ENCODE data around the gene BTBD6. TPM values are rescaled to one million over a fixed set of nuclear protein-coding genes. Genes with fewer than 3 reads are reported as not detected.

Gene BTBD6
- total and polyA plus RNA-seq, 5 experiments from 2014 or later, result 5.5 to 42.8 (median 15.6) TPM

DNA sequence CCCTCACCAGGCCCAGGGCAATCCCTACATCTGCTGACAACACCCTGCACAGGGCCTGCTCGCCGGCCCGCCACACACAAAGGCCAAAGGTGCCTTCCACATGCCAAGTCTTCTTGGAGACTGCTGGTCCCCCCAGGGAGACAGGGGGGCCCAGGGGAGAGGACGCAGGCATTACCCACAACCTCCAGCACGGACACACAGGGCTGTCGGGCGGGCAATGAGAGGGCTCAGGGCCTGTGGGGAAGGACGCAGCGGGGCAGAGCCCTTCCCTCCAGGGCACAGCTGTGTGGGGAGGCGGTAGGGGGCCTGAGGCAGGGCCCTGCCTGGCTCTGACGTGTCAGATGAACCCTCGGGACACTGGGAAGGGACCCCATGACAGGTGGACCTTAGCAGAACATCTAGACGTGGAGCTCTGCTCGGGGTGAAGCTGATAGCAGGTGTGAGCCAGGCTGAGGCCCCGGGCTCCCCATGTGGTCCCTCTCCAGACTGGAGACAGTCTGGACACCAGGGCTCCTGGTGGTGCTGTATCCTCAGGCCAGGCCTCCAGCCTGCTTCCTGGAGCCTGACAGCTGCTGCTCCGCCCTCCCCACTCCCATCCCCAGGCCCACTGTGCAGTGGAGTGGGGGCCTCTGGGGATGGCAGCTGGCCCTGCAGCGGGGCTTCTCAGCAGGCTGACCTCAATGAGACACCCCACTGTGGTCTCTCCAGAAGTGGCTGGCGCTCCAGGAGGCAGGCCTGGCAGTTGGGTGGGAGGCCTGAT lies 35.6 kb upstream of the BTBD6 start:
- H3K9me3 Mint-ChIP-seq, result no peaks in the 10 kb centered on the region
- DNase-seq (no peak), ATAC-seq (no peak)
- POLR2A ChIA-PET, result interaction anchor here (0.5 kb wide), 1 partner anchor 84 kb away, joined by 4 read pairs; no protein-coding TSS in a partner anchor
- peaks cover 0 to 6% (median 1%) of the 10 kb centered on the region in 4 donors for H3K4me1 Mint-ChIP-seq
- peaks cover 0 to 31% (median 2%) of the 10 kb centered on the region in 3 donors for H3K36me3 Mint-ChIP-seq
- H3K27me3 Mint-ChIP-seq, result no peaks in the 10 kb centered on the region
- no peak overlapping the region for H3K4me3 Mint-ChIP-seq
- no peak overlapping the region for H3K27ac Mint-ChIP-seq

DNA sequence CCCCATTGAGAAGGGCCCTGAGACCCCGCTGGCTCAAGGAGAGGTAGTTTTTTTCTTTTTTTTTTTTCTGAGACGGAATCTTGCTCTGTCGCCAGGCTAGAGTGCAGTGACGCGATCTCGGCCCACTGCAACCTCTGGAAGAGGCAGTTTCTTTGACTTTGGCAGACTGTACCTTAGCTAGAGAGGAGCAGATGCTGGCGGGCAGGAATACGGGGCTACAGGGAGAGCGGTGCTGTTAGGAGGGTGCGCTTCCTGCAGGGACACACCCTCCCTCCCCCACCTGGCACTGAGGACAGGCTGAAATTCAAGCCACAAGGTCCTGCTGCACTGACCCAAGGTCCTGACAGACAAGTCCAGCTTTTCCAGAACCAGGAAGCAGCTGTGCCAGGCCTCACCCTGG lies 35.0 kb upstream of the BTBD6 start:
- peaks cover 0 to 6% (median 1%) of the 10 kb centered on the region in 4 donors for H3K4me1 Mint-ChIP-seq
- peaks cover 0 to 34% (median 3%) of the 10 kb centered on the region in 3 donors for H3K36me3 Mint-ChIP-seq
- H3K4me3 Mint-ChIP-seq, result no peak overlapping the region
- POLR2A ChIA-PET, result no interaction called here
- no peak for DNase-seq
- no peaks in the 10 kb centered on the region for H3K9me3 Mint-ChIP-seq
- H3K27me3 Mint-ChIP-seq, result no peaks in the 10 kb centered on the region
- peak overlapping the region in 1 of 10 donors; percentile 50 for H3K27ac Mint-ChIP-seq
- no peak for ATAC-seq

DNA sequence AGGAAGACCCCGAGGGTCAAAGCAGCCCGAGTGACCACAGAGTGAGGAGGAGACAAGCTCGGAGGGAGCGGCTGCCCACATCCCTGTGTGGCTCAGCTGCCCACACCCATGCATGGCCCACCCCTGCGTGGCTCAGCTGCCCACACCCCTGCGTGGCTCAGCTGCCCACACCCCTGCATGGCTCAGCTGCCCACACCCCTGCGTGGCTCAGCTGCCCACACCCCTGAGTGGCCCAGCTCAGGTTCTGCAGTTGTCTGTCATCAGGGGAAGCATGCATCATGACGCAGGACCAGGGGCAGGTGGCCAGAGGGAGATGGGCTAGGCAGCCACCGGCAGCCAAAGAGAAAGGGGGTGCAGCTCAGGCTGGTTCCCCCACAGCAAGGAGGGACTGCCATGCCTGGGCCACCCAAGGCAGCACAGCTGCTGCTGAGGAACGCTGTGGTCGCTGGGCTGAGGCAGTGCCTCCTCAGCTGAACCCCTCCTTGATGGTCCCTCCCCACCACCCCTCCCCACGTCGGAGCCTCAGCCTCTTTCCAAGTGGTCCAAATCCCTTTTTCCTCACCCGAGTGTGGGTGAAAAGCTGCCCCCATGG lies 33.9 kb upstream of the BTBD6 start:
- Mint-ChIP-seq H3K27ac (no peak overlapping the region), H3K27me3 (no peaks in the 10 kb centered on the region), H3K4me3 (no peak overlapping the region), H3K36me3 (peaks cover 0 to 38% (median 4%) of the 10 kb centered on the region in 3 donors), H3K4me1 (peaks cover 0 to 4% (median 1%) of the 10 kb centered on the region in 4 donors), H3K9me3 (no peaks in the 10 kb centered on the region)
- ATAC-seq, result no peak
- DNase-seq, result no peak
- POLR2A ChIA-PET, result no interaction called here

DNA sequence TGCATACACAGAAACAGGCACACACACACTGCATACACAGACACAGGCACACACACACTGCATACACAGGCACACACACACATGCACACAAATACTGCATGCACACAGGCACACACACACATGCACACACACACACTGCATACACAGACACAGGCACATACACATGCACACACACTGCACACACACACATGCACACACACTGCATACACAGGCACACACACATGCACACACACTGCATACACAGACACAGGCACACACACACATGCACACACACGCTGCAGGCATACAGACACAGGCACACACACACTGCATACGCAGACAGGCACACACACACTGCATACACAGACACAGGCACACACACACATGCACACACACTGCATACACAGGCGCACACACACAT lies 32.7 kb upstream of the BTBD6 start:
- DNase-seq, result no peak
- Mint-ChIP-seq H3K36me3 (peaks cover 0 to 39% (median 6%) of the 10 kb centered on the region in 3 donors), H3K27me3 (no peaks in the 10 kb centered on the region), H3K27ac (no peak overlapping the region), H3K9me3 (no peaks in the 10 kb centered on the region), H3K4me3 (no peak overlapping the region), H3K4me1 (peaks cover 0 to 4% (median 1%) of the 10 kb centered on the region in 4 donors)
- ATAC-seq, result no peak
- POLR2A ChIA-PET, result no interaction called here

DNA sequence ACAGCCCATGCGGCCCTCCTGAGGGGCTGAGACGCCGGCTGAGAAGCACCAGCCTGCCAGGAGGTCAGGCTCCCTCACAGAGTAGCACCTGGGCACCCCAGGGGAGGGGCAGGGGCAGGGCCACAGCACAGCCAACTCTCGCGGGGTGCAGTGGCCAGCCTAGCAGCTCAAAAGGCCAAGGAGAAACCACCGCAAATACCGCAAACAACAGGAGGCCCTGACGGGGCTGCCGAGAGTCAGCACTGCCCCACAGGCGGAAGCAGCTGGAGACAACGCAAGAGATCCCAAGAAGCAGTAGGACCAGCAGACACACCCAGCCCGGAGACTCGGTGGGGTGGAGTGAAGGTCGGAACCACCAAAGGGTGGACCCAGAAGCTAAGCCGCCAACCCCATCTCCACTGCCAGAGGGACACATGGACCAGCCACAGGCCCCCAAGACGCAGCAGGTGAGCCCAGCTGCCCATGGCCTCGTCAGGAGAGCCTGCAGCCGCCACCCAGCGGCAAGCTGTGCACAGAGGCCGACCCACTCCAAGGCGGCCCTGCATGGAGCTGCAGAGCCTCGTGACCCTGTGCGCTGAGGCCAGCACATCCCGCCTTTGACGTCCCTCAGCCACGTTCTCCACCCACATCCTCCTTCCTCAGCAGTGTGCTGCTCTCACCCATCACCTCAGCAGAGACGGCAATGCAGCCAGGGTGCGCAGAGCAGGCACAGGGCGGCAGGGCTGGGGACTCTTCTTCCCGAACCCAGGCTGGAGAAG lies 31.7 kb upstream of the BTBD6 start:
- Mint-ChIP-seq H3K27ac (no peak overlapping the region), H3K36me3 (peaks cover 0 to 40% (median 6%) of the 10 kb centered on the region in 3 donors), H3K4me1 (peaks cover 0 to 4% (median 1%) of the 10 kb centered on the region in 4 donors), H3K4me3 (no peak overlapping the region), H3K27me3 (no peaks in the 10 kb centered on the region), H3K9me3 (no peaks in the 10 kb centered on the region)
- DNase-seq (no peak), ATAC-seq (no peak)
- POLR2A ChIA-PET, result no interaction called here

DNA sequence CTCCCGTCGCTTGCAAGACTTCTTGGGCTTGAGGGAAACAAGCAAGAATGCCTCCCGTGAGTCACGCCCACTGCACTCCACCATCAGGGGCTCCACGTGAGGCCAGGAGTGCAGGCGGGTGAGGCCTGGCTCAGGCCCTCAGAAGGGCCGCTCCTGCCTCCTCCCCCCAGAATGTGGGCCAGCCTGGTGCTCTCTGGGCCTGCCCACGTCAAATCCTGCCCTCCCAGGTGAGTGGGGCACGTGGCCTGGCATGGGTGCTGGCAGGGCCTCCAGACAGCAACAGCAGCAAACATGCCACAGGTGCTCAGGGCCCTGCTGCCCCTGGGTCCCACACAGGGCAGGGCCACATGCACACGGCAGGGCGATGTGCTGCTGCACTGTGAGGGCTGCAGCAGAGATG lies 30.6 kb upstream of the BTBD6 start:
- Mint-ChIP-seq H3K4me1 (peaks cover 0 to 4% (median 1%) of the 10 kb centered on the region in 4 donors), H3K27me3 (no peaks in the 10 kb centered on the region), H3K36me3 (peaks cover 0 to 42% (median 4%) of the 10 kb centered on the region in 3 donors), H3K4me3 (no peak overlapping the region), H3K9me3 (no peaks in the 10 kb centered on the region), H3K27ac (peak overlapping the region in 1 of 10 donors; percentile 65)
- no peak for ATAC-seq
- POLR2A ChIA-PET, result no interaction called here
- no peak for DNase-seq

GRCh38 chr14:105218611-105219010 lies 29.7 kb upstream of the BTBD6 start:
- Mint-ChIP-seq H3K4me3 (no peak overlapping the region), H3K4me1 (peaks cover 0 to 4% (median 1%) of the 10 kb centered on the region in 4 donors), H3K27me3 (no peaks in the 10 kb centered on the region), H3K9me3 (no peaks in the 10 kb centered on the region), H3K27ac (no peak overlapping the region), H3K36me3 (peaks cover 0 to 50% (median 4%) of the 10 kb centered on the region in 3 donors)
- no peak for DNase-seq
- no peak for ATAC-seq
- POLR2A ChIA-PET, result no interaction called here

DNA sequence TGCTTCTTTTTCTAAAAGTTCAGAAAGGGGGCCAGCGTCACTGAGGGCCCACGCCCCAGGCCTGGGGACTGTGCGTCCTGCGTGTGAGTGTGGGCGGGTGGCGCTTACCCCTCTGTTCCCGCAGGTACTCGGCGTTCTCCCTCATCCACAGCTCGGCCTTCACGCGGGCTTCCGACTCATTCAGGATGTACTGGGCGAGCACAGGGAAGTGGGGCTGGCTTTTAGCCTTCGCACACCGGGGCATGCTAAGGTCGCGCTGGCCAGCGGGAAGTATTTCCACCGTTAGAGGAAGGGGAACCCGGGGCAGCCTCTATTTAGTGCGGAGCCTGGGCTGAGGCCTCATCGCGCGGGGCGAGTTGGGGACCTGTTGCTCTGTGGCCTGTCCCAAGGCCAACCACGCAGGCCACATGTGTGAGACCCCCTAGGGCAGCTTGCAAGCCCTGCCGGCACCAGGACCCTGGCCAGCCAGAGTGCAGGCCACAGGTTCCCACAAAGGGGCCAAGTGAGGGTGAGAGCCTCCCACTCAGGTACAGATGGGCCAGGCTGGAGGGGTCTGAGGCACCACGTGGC lies 29.2 kb upstream of the BTBD6 start:
- Mint-ChIP-seq H3K27me3 (no peaks in the 10 kb centered on the region), H3K4me1 (peaks cover 0 to 4% (median 1%) of the 10 kb centered on the region in 4 donors), H3K9me3 (no peaks in the 10 kb centered on the region), H3K4me3 (no peak overlapping the region), H3K36me3 (peaks cover 0 to 55% (median 4%) of the 10 kb centered on the region in 3 donors), H3K27ac (no peak overlapping the region)
- DNase-seq, result no peak
- POLR2A ChIA-PET, result no interaction called here
- no peak for ATAC-seq

DNA sequence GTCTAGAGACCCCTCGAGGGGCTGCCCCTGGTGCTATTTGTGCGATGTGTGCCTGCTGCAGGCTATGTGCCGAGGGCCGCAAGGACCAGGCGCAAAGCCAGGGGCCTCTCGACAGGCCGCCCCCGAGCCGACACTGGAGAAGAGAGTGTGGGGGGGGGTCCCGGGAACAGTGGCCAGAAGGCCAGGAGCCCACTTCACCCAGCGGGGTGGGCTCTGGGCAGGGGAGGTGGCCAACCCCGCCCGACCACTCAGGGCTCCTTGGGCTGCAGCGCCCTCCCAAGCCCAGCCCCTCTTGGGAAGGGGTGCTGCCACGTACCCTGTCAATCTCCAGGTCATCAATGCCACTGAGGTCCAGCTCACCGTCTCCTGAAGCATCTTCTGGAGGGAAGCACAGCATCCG lies 28.6 kb upstream of the BTBD6 start:
- ATAC-seq, result no peak
- no peak for DNase-seq
- POLR2A ChIA-PET, result no interaction called here
- Mint-ChIP-seq H3K36me3 (peaks cover 0 to 61% (median 4%) of the 10 kb centered on the region in 3 donors), H3K27ac (no peak overlapping the region), H3K4me3 (no peak overlapping the region), H3K9me3 (no peaks in the 10 kb centered on the region), H3K27me3 (no peaks in the 10 kb centered on the region), H3K4me1 (peaks cover 0 to 4% (median 1%) of the 10 kb centered on the region in 4 donors)

GRCh38 chr14:105220699-105221597 lies 27.4 kb upstream of the BTBD6 start:
- DNase-seq (peak in 1 of 10 donors; percentile 5), ATAC-seq (no peak)
- H3K4me3 Mint-ChIP-seq, result no peak overlapping the region
- POLR2A ChIA-PET, result no interaction called here
- no peaks in the 10 kb centered on the region for H3K9me3 Mint-ChIP-seq
- H3K27me3 Mint-ChIP-seq, result no peaks in the 10 kb centered on the region
- H3K27ac Mint-ChIP-seq, result peak overlapping the region in 2 of 10 donors; percentile 34 to 74
- H3K36me3 Mint-ChIP-seq, result peaks cover 0 to 66% (median 6%) of the 10 kb centered on the region in 3 donors
- peaks cover 0 to 1% (median 0%) of the 10 kb centered on the region in 4 donors for H3K4me1 Mint-ChIP-seq

DNA sequence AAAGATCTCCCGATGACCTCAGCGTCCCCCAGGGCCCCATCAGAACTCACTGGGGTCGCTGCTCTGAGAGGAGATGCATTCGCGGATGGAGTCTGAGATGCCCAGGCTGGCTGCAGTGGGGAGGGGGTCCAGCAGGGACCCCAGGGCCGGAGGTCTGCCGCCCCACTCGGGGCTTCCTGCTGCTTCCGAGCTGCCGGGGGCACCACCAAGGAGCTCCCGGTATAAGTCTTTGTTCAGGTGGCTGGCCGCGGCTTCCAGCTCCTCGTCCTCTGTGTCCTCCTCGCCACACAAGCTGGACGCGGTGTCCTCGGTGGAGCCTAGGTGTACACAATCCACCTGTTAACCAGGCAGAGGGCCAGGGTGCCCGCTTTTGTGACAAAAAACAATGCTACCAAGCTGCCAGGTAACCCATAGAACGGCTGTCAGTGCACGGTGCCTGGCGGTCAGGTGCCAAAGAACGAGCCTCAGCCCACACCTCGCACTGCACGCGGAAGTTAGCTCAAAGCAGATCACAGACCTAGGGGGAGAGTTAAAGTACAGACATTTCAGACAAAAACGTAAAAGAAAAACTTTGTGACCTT lies 26.6 kb upstream of the BTBD6 start:
- H3K4me1 Mint-ChIP-seq, result peaks cover 0 to 1% (median 0%) of the 10 kb centered on the region in 4 donors
- ATAC-seq (no peak), DNase-seq (no peak)
- peaks cover 0 to 69% (median 6%) of the 10 kb centered on the region in 3 donors for H3K36me3 Mint-ChIP-seq
- no peaks in the 10 kb centered on the region for H3K27me3 Mint-ChIP-seq
- POLR2A ChIA-PET, result no interaction called here
- H3K4me3 Mint-ChIP-seq, result no peak overlapping the region
- no peak overlapping the region for H3K27ac Mint-ChIP-seq
- H3K9me3 Mint-ChIP-seq, result no peaks in the 10 kb centered on the region

GRCh38 chr14:105223260-105223659 lies 25.1 kb upstream of the BTBD6 start:
- no peak overlapping the region for H3K4me3 Mint-ChIP-seq
- ATAC-seq (no peak), DNase-seq (no peak)
- POLR2A ChIA-PET, result no interaction called here
- no peaks in the 10 kb centered on the region for H3K27me3 Mint-ChIP-seq
- H3K9me3 Mint-ChIP-seq, result no peaks in the 10 kb centered on the region
- H3K4me1 Mint-ChIP-seq, result peaks cover 0 to 1% (median 0%) of the 10 kb centered on the region in 4 donors
- peaks cover 0 to 77% (median 6%) of the 10 kb centered on the region in 3 donors for H3K36me3 Mint-ChIP-seq
- H3K27ac Mint-ChIP-seq, result peak overlapping the region in 1 of 10 donors; percentile 22
